ENCODE data around the gene C19orf67. TPM values are rescaled to one million over a fixed set of nuclear protein-coding genes. Genes with fewer than 3 reads are reported as not detected.

C19orf67 gene
- total and polyA plus RNA-seq, 2 of the 13 experiments (the other 11 are each of a cell fraction or from before 2014, with no cell fraction given): 0.11 to 0.32 TPM

DNA sequence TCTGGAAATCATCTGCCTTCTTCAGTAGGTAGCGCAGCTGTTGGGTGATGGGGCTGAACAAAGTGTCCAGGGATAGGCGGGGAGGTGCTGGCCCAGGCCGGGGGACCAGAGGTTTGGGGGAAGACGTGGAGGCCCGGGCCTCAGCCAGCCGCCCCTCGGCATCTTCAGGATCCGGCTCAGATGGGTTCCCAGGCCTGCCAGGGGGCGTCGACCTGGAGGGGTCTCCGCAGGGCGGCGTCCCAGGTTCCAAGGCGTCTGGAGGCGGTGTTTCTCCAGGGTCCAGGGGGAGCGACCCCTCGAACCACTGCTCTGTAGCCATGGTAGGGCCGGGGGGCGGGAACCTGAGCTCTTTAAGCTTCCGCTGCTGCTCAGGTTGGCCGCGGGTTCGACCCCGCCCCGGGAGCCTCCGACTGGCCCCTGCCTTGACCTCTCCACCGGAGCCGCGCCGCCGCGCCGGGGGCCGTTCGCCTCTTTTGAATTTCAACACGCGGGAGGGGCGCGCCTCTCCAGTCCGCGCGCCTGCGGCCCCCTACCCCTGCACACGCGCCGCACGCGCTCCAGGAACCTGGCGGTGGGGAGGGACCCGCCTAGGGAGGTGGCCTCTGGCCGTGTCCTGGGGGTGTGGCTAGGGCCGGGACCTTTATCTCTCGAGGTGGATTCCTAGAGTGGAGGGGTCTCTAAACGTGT lies at the start of gene C19orf67 (continued):
- TF ChIP-seq ZHX1 (CRISPR knock-in tag; IDR thresholded peaks at IDR 0.05; ENCODE audit: low read depth) (no peak), SP4 (CRISPR knock-in tag; IDR thresholded peaks at IDR 0.05) (0 out of 2 replicates have a peak, but pooled peaks have one; percentile 36), BCL6 (CRISPR knock-in tag; IDR thresholded peaks at IDR 0.05) (0 out of 2 replicates have a peak, but pooled peaks have one; percentile 37), ZNF776 (CRISPR knock-in tag; IDR thresholded peaks at IDR 0.05) (no peak), ZFX (CRISPR knock-in tag; IDR thresholded peaks at IDR 0.05; ENCODE audit: low read depth) (peak; percentile 44), SNAPC2 (CRISPR knock-in tag; IDR thresholded peaks at IDR 0.05) (no peak), RARA (CRISPR knock-in tag; IDR thresholded peaks at IDR 0.05) (peak; percentile 37; the same call in 1 of the 2 replicates), ZFP91 (CRISPR knock-in tag; IDR thresholded peaks at IDR 0.05; ENCODE audit: borderline replicate concordance) (peak; percentile 21; the same call in 1 of the 2 replicates), RXRA (CRISPR knock-in tag; IDR thresholded peaks at IDR 0.05) (peak; percentile 29; the same call in 1 of the 2 replicates), ZNF639 (CRISPR knock-in tag; conservative IDR thresholded peaks at IDR 0.05) (0 out of 2 replicates have a peak, but pooled peaks have one; percentile 53), SAP130 (CRISPR knock-in tag; IDR thresholded peaks at IDR 0.05; ENCODE audit: low read depth) (peak; percentile 8; the same call in 1 of the 2 replicates), YEATS4 (CRISPR knock-in tag; IDR thresholded peaks at IDR 0.05; ENCODE audit: borderline replicate concordance) (peak; percentile 48; the same call in 1 of the 2 replicates), NFKB2 (CRISPR knock-in tag; IDR thresholded peaks at IDR 0.05; ENCODE audit: borderline replicate concordance) (peak; percentile 48; the same call in 1 of the 2 replicates), HOXA3 (CRISPR knock-in tag; IDR thresholded peaks at IDR 0.05) (peak; percentile 26; the same call in 1 of the 2 replicates), PAXIP1 (CRISPR knock-in tag; conservative IDR thresholded peaks at IDR 0.05) (0 out of 2 replicates have a peak, but pooled peaks have one; percentile 8), ARNTL (CRISPR knock-in tag; IDR thresholded peaks at IDR 0.05) (no peak)
- TF ChIP-seq, protein P1, sequence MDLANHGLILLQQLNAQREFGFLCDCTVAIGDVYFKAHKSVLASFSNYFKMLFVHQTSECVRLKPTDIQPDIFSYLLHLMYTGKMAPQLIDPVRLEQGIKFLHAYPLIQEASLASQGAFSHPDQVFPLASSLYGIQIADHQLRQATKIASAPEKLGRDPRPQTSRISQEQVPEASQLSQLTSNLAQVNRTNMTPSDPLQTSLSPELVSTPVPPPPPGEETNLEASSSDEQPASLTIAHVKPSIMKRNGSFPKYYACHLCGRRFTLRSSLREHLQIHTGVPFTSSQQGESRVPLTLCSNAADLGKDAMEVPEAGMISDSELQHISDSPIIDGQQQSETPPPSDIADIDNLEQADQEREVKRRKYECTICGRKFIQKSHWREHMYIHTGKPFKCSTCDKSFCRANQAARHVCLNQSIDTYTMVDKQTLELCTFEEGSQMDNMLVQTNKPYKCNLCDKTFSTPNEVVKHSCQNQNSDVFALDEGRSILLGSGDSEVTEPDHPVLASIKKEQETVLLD (CRISPR knock-in tag; IDR thresholded peaks at IDR 0.05; ENCODE audit: low read depth): peak; percentile 75
- TF ChIP-seq, protein P2, sequence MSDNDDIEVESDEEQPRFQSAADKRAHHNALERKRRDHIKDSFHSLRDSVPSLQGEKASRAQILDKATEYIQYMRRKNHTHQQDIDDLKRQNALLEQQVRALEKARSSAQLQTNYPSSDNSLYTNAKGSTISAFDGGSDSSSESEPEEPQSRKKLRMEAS (IDR thresholded peaks at IDR 0.05): 0 out of 2 replicates have a peak, but pooled peaks have one; percentile 28
